Naive thymus-derived CD4-positive, alpha-beta T cell (primary cell): ENCODE results near the gene CNKSR1. TPM values are rescaled to one million over a fixed set of nuclear protein-coding genes. Genes with fewer than 3 reads are reported as not detected.

Source experiments
- ATAC-seq: fragments of 150-1000 bp; cut with Tn5 transposase; 2 replicates; pipeline ENCODE4 v1.10.0; 2021; ENCODE audit warnings: mild to moderate bottlenecking, moderate library complexity
- CTCF ChIA-PET: fragments of 350-600 bp; sonication (Branson Sonifier 250); formaldehyde crosslinking; loops from one replicate; lab custom pipeline; 2021; ENCODE audit warnings: antibody characterized with exemption; lab: Charles Lee
- POLR2A ChIA-PET: fragments of 350-600 bp; sonication (Branson Sonifier 250); formaldehyde crosslinking; loops from one replicate; lab custom pipeline; 2021; ENCODE audit warnings: antibody characterized with exemption, inconsistent platforms; lab: Charles Lee
- DNase-seq, 9 donors: peaks; one replicate each; pipeline versions ENCODE4 v3.0.0 to v3.0.0-alpha.2; 2020 to 2022; ENCODE audit warnings: mixed read lengths in 1 of 9
- H3K27ac ChIP-seq: one replicate; pipeline ENCODE4 v1.7.0; 2013; ENCODE audit warnings: mild to moderate bottlenecking, low read depth, low read length, moderate library complexity
- H3K27me3 ChIP-seq, 2 donors: one replicate each; pipeline ENCODE4 v1.7.0; 2013; ENCODE audit warnings: low read length in 2 of 2, mild to moderate bottlenecking in 2 of 2, moderate library complexity in 2 of 2; ENCODE audit not compliant: control insufficient read depth in 2 of 2, insufficient read depth in 2 of 2
- H3K36me3 ChIP-seq, 3 experiments: 1 replicate in 2 of 3; 2 replicates in 1 of 3; pipeline ENCODE4 v1.7.0; 2013; ENCODE audit warnings: low read length in 3 of 3, mild to moderate bottlenecking in 3 of 3, moderate library complexity in 1 of 3; ENCODE audit not compliant: insufficient read depth in 3 of 3, control insufficient read depth in 2 of 3
- H3K4me1 ChIP-seq, 2 donors: one replicate each; pipeline ENCODE4 v1.7.0; 2013; ENCODE audit warnings: low read length in 2 of 2, mild to moderate bottlenecking in 2 of 2, moderate library complexity in 1 of 2; ENCODE audit not compliant: control insufficient read depth in 2 of 2, insufficient read depth in 2 of 2
- H3K4me3 ChIP-seq: 2 replicates; pipeline ENCODE4 v1.7.0; 2013; ENCODE audit warnings: mild to moderate bottlenecking, low read length
- H3K9me3 ChIP-seq, 3 experiments: 1 replicate in 2 of 3; 2 replicates in 1 of 3; pipeline ENCODE4 v1.7.0; 2013; ENCODE audit warnings: low read length in 3 of 3; ENCODE audit not compliant: control insufficient read depth in 2 of 3
- H3K27ac Mint-ChIP-seq, 9 donors: one replicate each; pipeline ENCODE4 v1.8.0; 2020 to 2022; ENCODE audit warnings: mixed read lengths in 9 of 9, mild to moderate bottlenecking in 8 of 9, moderate library complexity in 5 of 9, inconsistent platforms in 2 of 9
- H3K27me3 Mint-ChIP-seq, 5 donors: one replicate each; pipeline ENCODE4 v1.8.0; 2021 to 2022; ENCODE audit warnings: mixed read lengths in 5 of 5, mild to moderate bottlenecking in 1 of 5
- H3K36me3 Mint-ChIP-seq, 5 donors: one replicate each; pipeline ENCODE4 v1.8.0; 2020 to 2022; ENCODE audit warnings: mixed read lengths in 5 of 5, mild to moderate bottlenecking in 3 of 5, inconsistent platforms in 1 of 5
- H3K4me1 Mint-ChIP-seq, 7 donors: one replicate each; pipeline ENCODE4 v1.8.0; 2020 to 2022; ENCODE audit warnings: mixed read lengths in 7 of 7, mild to moderate bottlenecking in 3 of 7, inconsistent platforms in 1 of 7
- H3K4me3 Mint-ChIP-seq, 10 donors: one replicate each; pipeline ENCODE4 v1.8.0; 2020 to 2022; ENCODE audit warnings: mild to moderate bottlenecking in 10 of 10, mixed read lengths in 10 of 10, moderate library complexity in 6 of 10, inconsistent platforms in 2 of 10
- H3K9me3 Mint-ChIP-seq, 11 donors: one replicate each; pipeline ENCODE4 v1.8.0; 2020 to 2022; ENCODE audit warnings: mixed read lengths in 11 of 11, mild to moderate bottlenecking in 4 of 11, inconsistent platforms in 1 of 11, moderate library complexity in 1 of 11
- intact Hi-C, 2 donors: fragments of 100-400 bp; cut with micrococcal nuclease; formaldehyde crosslinking; loops; one replicate each; pipeline ENCODE4 v1.15.1; 2023
- polyA plus RNA-seq, 2 donors: library from polyadenylated mRNA; unstranded; fragments of 300-500 nt; fragmentation: Illumina TruSeq; gene quantifications; one replicate each; pipeline ENCODE4 v1.2.3, GENCODE V29; 2021
- total RNA-seq, 6 experiments: library from RNA in 5 of 6; stranded (reverse) in 5 of 6; gene quantifications; 1 replicate in 5 of 6; 2 replicates in 1 of 6; pipeline ENCODE4 v1.2.3 and lab custom pipeline; 2021 to 2026

CNKSR1 gene
- total and polyA plus RNA-seq, 7 experiments from 2014 or later: 0.63 to 7.5 (median 4.5) TPM

GRCh38 chr1:26180010-26180506, 2.8 kb downstream of the CNKSR1 start:
- intact Hi-C loops: no loop called here
- H3K4me3 Mint-ChIP-seq: no peak overlapping the region

GRCh38 chr1:26181586-26182382, 4.5 kb downstream of the CNKSR1 start:
- intact Hi-C loops: no loop called here
- Mint-ChIP-seq H3K27ac (peak overlapping the region in 2 of 9 donors; percentile 35 to 72), H3K9me3 (peaks cover 0 to 2% (median 0%) of the 10 kb centered on the region in 11 donors), H3K27me3 (no peaks in the 10 kb centered on the region), H3K4me1 (peaks cover 0 to 4% (median 0%) of the 10 kb centered on the region in 7 donors), H3K4me3 (no peak overlapping the region), H3K36me3 (no peaks in the 10 kb centered on the region)
- POLR2A ChIA-PET: interaction anchor here (0.6 kb wide), 1 partner anchor 210 kb away, joined by 3 read pairs; no protein-coding TSS in a partner anchor
- ATAC-seq (no peak), DNase-seq (no peak)
- Histone ChIP-seq H3K9me3 (no peaks in the 10 kb centered on the region), H3K4me1 (no peaks in the 10 kb centered on the region), H3K27ac (no peak overlapping the region), H3K36me3 (no peaks in the 10 kb centered on the region), H3K27me3 (no peaks in the 10 kb centered on the region), H3K4me3 (no peak overlapping the region)
- CTCF ChIA-PET: no interaction called here

More at GRCh38 chr1:26180010-26180506, 2.8 kb downstream of the CNKSR1 start:
- no peaks in the 10 kb centered on the region for H3K36me3 ChIP-seq
- no peak overlapping the region for H3K27ac ChIP-seq
- H3K4me1 ChIP-seq: no peaks in the 10 kb centered on the region
- DNase-seq (no peak), ATAC-seq (no peak)
- Mint-ChIP-seq H3K27ac (no peak overlapping the region), H3K9me3 (no peaks in the 10 kb centered on the region), H3K4me1 (peaks cover 0 to 4% (median 0%) of the 10 kb centered on the region in 7 donors), H3K36me3 (no peaks in the 10 kb centered on the region), H3K27me3 (no peaks in the 10 kb centered on the region)
- ChIA-PET POLR2A (no interaction called here), CTCF (no interaction called here)
- no peaks in the 10 kb centered on the region for H3K9me3 ChIP-seq
- no peaks in the 10 kb centered on the region for H3K27me3 ChIP-seq
- no peak overlapping the region for H3K4me3 ChIP-seq

- Histone ChIP-seq H3K27me3 (no peaks in the 10 kb centered on the region), H3K4me3 (no peak overlapping the region), H3K27ac (no peak overlapping the region), H3K36me3 (no peaks in the 10 kb centered on the region), H3K9me3 (no peaks in the 10 kb centered on the region), H3K4me1 (no peaks in the 10 kb centered on the region)
- Mint-ChIP-seq H3K4me1 (peaks cover 0 to 3% (median 0%) of the 10 kb centered on the region in 7 donors), H3K9me3 (peaks cover 0 to 2% (median 0%) of the 10 kb centered on the region in 11 donors), H3K36me3 (no peaks in the 10 kb centered on the region), H3K27ac (no peak overlapping the region), H3K27me3 (no peaks in the 10 kb centered on the region), H3K4me3 (no peak overlapping the region)
- intact Hi-C loops: no loop called here
- CTCF ChIA-PET: no interaction called here
- POLR2A ChIA-PET: no interaction called here
- ATAC-seq: no peak
- no peak for DNase-seq
These were observed 5.0 kb downstream of the CNKSR1 start for GRCh38 chr1:26182383-26182696.

GRCh38 chr1:26184086-26184485, 6.8 kb downstream of the CNKSR1 start:
- no peaks in the 10 kb centered on the region for H3K36me3 ChIP-seq
- Mint-ChIP-seq H3K27me3 (no peaks in the 10 kb centered on the region), H3K4me3 (no peak overlapping the region), H3K9me3 (peaks cover 0 to 2% (median 0%) of the 10 kb centered on the region in 11 donors), H3K4me1 (peaks cover 0 to under 1% (median 0%) of the 10 kb centered on the region in 7 donors), H3K36me3 (no peaks in the 10 kb centered on the region), H3K27ac (peak overlapping the region in 1 of 9 donors; percentile 11)
- H3K4me3 ChIP-seq: no peak overlapping the region
- no peaks in the 10 kb centered on the region for H3K4me1 ChIP-seq
- H3K27me3 ChIP-seq: no peaks in the 10 kb centered on the region
- intact Hi-C loops: no loop called here
- no peak overlapping the region for H3K27ac ChIP-seq
- DNase-seq: no peak
- no peaks in the 10 kb centered on the region for H3K9me3 ChIP-seq
- no peak for ATAC-seq
- CTCF ChIA-PET: no interaction called here
- POLR2A ChIA-PET: no interaction called here

GRCh38 chr1:26184883-26185282, 7.6 kb downstream of the CNKSR1 start:
- ATAC-seq (no peak), DNase-seq (no peak)
- Mint-ChIP-seq H3K27me3 (no peaks in the 10 kb centered on the region), H3K27ac (no peak overlapping the region), H3K36me3 (no peaks in the 10 kb centered on the region), H3K4me3 (no peak overlapping the region), H3K4me1 (peaks cover 0 to 4% (median 0%) of the 10 kb centered on the region in 7 donors), H3K9me3 (peaks cover 0 to 2% (median 0%) of the 10 kb centered on the region in 11 donors)
- ChIA-PET CTCF (no interaction called here), POLR2A (interaction anchor here (0.6 kb wide), 1 partner anchor 17 kb away, joined by 3 read pairs; no protein-coding TSS in a partner anchor)
- Histone ChIP-seq H3K27me3 (no peaks in the 10 kb centered on the region), H3K36me3 (no peaks in the 10 kb centered on the region), H3K9me3 (no peaks in the 10 kb centered on the region), H3K4me1 (no peaks in the 10 kb centered on the region), H3K27ac (no peak overlapping the region), H3K4me3 (no peak overlapping the region)
- intact Hi-C loops: no loop called here

- Histone ChIP-seq H3K27me3 (no peaks in the 10 kb centered on the region), H3K27ac (no peak overlapping the region), H3K4me1 (peaks cover 0 to 8% of the 10 kb centered on the region in 2 donors), H3K36me3 (no peaks in the 10 kb centered on the region), H3K4me3 (no peak overlapping the region), H3K9me3 (no peaks in the 10 kb centered on the region)
- no peak overlapping the region for H3K27ac Mint-ChIP-seq
- intact Hi-C loops: no loop called here
- DNase-seq (no peak), ATAC-seq (no peak)
- no peak overlapping the region for H3K4me3 Mint-ChIP-seq
- H3K27me3 Mint-ChIP-seq: peaks cover 0 to 2% (median 0%) of the 10 kb centered on the region in 5 donors
- ChIA-PET POLR2A (no interaction called here), CTCF (interaction anchor here (0.6 to 1.1 kb wide), 3 partner anchors 14 to 336 kb away, joined by 3 to 6 read pairs (median 5); no protein-coding TSS in a partner anchor)
- peaks cover 0 to 2% (median 0%) of the 10 kb centered on the region in 5 donors for H3K36me3 Mint-ChIP-seq
- H3K9me3 Mint-ChIP-seq: peaks cover 0 to 2% (median 0%) of the 10 kb centered on the region in 11 donors
- H3K4me1 Mint-ChIP-seq: peaks cover 6 to 22% (median 18%) of the 10 kb centered on the region in 7 donors
These were observed 10.6 kb downstream of the CNKSR1 start for GRCh38 chr1:26187882-26188281.
